GM18517 (cell line): Measurements from ENCODE around the gene MYLK4.
A peak's percentile ranks its signal among the peaks of the same experiment; 100 is the strongest.

Source experiments
- ATAC-seq: cut with Tn5 transposase; IDR thresholded peaks from one replicate; pipeline ENCODE4 v1.9.1; 2021; ENCODE audit warnings: mild to moderate bottlenecking, moderate library complexity; ENCODE audit not compliant: unreplicated experiment

The MYLK4 gene

DNA sequence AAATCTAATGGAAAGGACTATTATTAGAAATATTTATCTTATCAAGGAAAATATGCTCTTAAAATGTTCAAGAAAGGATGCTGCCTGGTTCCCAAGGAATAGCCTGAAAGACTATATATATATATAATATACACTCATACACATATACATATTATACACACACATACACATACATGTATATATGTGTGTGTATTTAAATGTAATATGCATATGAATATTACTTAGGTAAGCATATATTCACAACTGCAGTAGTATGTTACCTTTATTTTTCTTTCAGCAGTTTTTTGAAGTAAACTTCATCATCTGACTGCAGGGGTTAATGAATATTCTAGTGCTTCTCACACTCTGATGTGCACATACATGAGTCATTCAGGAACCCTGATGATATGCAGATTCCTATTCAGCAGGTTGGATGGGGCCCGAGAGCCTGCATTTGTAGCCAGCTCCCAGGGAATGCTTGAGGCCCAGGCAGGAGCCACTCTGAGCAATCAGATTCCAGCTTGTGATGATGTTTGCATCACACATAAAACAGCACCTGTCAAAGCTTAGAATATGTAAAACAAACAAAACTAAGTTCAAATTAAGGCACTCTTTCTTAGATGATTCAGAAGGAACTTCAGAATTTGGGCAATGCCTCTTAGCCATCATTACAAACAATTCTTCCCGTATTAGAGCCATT, 16.1 kb downstream of the MYLK4 start:
- ATAC-seq: no peak

DNA sequence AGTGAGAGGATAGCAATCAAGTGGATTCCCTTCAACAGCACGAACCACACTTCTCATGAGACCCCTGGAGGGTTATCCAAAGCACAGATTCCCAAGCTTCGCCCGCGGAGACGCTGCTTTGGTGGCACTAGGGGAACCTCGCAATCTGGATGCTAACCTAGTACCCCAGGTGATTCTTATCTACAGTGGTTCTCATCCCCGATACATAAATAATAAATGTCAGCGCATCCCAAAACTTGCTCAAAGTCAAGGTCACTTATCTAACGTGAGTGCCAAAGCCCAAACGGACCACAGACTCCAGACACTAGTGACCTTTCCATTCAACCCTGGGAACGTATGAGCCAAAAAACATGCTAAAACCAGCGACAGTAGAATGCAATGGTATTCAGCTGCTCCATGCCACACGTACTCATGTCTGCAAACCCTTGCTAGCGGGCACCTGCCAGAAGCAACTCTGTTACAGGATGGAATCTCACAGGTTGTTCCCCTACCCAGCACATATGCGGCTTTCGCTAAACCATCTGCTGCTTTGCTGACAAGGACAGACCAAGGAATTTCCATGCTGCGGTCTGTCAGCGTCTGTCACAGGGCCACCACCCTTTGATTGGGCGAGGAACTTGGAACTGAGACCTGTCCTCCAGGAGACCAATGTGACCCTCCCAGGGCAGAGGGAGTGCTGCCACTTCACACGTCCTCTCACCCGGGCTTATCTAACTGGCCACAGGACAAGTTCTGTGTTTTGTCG, 16.8 kb downstream of the MYLK4 start:
- no peak for ATAC-seq

DNA sequence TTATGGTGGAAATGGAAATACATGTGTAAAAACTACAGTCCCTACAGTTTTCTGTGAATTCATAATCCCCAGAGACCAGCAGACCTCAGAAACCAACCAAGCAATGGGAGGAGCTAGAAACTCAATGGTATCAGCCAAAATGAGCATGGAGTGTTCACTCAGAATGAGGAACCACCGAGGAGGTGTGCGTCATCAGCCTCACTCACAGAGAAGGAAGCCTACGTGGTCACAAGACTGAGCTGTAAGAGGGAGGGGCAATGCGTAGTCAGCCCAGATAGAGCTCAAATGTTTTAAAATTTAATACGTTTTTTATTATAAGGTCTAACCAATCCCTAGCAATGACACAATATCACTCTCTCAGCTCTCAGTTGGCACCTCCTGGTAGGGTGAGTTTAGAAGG, 17.4 kb downstream of the MYLK4 start:
- ATAC-seq: peak; percentile 86

DNA sequence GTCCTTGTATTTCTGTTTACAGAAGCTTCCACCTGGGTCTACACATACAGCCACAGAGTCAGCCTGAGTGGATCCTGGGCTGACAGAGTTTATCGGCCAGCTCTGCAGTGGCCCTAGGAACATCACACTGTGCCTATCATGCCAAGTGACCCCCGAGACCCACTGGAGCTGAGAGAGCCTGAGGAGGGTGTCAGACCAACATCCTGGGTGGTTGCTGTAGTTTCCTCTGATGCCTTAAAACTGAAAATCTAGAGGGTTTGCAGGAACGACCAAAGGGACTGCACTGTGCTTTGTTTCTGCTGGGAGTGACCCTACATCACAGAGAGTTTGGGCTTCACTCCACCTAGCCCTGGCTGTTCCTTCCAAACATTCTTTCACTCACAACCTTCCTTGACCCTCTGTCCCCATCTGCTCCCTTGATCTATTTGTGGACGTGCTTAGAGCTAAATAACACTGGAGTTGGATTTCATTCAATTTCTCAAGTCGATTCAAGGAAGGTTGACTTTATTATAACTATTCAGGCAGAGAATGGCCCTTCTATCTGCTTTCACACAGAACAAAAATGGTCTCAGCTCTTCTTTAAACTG, 18.1 kb downstream of the MYLK4 start:
- no peak for ATAC-seq

DNA sequence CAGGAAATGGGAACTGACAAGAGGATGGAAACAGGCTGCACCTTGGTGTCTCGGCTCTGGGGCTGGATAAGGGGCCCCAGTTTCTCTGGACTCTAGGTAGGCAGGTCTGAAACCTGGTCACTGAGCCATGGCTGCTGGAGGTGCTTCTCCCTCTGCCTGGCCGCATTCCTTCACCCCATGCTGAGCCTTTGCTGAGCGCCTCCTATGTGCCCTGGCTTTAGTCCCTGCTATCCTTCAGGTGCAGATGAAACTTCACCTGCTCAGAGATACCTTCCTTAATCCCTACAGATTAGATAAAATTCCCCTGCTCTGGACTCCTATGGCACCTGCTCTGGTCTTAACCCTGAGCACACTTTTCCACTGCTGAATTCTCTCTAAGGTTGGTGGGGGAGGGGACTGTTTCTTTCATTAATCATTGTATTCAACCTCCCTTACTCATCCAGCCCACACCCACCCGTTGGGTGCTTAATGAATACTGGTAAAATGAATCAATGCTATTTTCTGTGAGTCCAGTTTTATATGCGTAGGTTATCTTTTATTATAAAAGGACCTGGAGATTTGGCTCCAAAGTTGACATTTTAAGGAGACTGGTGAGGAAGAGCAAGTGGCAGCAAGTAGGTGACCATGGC, 19.3 kb downstream of the MYLK4 start:
- ATAC-seq: no peak

DNA sequence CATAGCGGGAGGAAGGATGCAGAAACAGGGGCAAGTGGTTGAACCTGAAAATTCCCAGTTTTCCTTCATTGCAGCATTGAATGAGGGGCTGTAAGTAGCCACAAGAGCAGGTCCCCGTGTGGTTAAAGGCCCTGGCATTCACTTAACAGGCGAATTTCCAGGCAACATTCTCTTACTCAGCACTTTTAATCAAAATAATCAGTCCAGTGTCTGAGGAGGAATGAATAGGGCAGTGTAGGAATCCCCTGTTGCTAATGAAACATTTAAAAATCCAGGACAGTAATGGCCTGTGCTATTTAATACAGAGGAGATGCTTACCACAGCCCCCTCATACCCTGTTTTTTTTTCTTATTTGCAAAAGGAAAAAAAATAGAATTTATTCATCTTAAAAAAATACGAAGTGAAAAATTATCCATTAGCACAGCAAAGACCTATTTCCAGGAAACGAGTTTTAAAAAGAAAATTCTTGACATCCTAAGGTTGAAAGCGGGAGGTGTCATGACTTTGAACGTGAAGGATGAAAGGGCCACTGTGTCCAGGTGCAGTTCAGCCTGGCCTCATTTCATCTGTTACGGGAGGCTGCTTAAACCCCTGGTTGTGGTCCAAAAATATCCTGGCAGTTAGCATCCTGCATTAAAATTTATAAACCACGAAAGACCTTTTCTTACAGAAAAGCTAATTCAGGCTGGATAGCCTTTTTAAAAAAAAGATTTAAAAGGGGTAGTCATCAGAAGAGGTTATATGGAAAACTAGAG, 20.2 kb downstream of the MYLK4 start:
- no peak for ATAC-seq

DNA sequence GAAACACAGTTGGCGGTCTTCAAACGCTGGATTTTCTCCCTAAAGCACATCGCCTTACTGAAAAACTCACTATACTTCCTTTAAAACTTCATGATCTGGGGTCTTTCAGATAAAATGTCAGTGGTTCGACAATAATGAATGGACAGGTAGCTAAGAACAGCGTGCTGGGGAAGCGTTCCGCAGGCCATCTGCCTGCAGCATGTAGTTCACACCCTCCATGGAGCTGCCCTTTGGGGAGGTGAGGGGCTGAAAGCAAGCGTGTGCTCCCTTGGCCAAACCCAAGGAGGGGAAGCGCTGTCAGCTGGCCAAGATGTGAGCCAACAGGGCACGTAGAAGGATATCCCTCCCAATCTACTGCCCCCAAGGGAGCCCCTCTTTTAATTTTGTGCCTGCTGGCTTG, 20.8 kb downstream of the MYLK4 start:
- ATAC-seq: no peak

DNA sequence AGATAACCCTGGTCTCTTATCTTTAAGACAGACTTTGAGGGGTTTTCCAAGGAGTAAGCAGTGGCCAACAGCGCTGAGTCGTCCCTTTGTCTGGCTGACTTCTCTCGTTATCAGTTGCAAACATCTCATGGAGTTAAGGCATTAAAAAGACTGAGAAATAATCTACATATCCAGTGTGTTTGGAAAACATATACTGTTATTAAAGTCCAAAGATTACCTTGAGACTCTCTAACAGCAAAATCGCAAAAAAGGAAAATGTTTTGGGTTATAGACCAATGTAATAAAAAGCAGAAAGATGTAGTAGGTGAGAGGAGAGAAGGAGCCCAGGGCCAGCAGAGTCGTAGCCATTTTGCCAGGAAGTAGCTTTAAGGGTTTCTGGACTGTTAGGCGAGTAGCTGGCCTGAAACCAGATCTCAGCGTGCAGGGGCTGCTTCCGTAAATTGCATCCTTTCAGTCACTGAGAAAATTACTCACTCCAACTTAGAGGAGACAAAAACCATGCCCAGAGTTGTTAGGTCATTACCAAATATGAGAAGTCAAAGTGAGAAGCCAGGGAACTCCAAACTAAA, 24.6 kb downstream of the MYLK4 start:
- ATAC-seq: no peak

DNA sequence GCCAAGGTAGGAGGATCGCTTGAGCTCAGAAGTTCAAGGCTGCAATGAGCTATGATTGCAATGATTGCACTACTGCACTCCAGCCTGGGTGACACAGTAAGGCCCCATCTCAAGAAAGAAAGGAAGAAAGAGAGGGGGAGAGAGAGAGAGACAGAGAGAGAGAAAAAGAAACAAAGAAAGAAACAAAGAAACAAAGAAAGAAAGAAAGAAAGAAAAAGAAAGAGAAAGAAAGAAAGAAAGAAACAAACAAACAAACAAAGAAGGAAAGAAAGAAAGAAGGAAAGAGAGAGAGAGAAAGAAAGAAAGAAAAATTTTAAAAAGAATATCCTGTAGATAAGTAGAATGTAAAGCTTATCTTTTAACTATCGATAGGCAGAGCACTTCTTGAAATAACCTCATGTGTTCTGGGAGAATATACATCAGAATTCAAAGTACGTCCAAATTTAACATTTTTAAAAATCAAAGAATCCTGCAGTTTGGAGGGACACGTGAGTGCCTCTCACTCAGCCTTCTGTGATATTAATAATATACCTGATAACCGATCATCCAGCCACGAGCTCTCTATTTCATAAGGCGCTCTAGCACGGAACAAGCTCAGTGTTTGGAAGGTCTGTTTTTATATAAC, 25.2 kb downstream of the MYLK4 start:
- no peak for ATAC-seq

DNA sequence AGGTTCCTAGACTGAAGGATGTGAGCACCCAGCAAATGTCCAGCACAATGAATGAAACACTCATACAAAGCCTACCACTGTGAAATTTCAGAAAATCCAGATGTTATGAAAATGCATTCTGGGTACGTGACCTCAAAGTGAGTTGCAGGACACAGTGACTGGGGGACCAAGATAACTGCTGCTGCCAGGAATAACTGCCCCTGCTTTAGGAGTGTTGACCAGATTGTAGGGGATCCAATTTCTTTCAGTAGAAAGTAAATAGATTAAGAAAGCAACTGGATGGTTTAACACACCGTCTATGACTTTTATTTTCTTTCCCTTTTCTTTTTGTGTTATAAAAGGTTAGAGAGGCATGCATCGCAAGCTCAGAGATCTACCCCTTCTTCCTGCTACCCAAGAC, 29.5 kb downstream of the MYLK4 start:
- no peak for ATAC-seq

DNA sequence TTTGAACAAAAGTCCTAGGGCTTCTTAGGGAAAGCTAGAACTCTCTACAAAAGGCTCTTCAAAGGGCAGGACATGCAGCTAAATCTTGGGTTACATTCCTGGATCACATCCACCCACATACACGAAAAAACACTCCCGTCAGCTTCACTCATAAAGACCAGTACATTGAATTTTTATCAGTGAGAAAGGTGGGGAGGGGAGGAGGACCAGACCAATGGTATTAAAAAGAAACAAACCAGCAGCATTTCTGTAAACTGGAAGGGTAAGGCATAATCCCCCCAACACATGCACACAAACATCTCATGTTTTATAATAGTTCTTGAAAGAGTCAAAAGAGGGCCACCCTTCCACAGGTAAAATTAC, 31.6 kb downstream of the MYLK4 start:
- ATAC-seq: no peak

DNA sequence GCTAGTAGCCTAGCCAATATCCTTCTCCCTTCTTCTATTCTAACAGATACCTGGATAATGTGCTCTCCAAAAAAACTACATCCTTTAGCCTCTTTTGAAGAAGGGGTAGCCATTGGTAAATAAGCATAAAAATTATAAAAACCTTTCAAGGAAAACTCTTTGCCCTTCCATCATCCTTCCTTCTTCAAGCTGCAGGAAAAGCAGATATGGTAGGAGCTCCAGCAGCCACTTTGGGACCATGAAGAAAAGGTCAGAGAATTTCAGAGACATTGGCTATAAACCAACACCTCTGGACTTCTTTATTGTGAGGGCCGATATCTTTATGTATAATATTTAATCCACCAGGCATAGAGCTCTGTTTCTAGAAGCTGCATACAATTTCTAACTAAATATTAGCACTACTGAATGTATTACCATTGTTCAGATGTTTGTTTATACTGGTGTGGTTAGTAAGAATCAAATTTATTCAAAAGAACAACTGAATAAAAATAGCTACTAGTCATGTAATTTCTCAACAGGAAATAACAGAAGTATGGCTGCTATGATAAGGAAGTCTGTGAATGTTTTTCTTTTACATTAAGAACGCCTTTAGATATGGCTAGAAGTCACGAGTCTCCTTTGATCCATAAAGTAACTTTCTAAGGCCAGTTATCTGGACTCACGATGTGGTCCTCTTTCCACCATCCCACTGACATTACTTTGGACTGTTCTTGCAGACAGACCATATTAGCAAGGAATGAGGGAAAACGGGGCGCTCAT, 32.2 kb downstream of the MYLK4 start:
- no peak for ATAC-seq

DNA sequence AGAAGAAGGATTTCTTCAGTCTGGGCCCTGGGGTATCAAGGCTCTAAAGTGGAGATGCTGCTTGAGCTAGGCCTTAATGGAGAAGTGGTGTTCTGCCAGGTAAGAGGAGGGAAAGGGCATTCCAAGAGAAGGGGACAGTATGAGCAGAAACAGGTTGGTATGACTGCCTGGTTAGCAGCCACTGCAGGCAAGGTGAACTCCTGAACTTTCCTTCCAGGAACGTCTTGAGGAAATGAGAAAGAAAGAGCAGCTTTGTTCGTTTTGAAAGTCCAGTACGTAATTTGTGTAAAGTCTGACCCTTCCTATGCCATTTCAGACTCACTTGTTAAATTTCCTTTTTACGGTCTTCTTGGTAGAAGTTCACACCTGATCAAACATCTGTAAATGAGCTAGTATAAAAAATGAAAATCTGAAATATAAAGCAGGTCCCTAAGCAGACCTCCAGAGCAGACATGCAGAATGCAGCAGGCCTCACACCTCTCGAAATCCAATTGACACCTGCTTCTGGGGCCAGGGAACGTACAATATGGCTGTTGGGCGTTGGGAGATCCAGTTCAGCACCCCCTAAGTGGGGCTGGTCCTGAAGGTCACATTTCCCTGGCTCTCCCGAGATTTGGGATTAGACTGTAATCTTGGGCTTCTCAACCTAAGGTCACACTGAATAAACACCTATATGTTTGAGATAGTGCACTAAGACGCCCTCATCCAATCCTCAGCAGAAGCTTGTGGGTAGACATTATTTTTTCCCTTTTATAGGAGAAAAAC, 33.6 kb downstream of the MYLK4 start:
- no peak for ATAC-seq

DNA sequence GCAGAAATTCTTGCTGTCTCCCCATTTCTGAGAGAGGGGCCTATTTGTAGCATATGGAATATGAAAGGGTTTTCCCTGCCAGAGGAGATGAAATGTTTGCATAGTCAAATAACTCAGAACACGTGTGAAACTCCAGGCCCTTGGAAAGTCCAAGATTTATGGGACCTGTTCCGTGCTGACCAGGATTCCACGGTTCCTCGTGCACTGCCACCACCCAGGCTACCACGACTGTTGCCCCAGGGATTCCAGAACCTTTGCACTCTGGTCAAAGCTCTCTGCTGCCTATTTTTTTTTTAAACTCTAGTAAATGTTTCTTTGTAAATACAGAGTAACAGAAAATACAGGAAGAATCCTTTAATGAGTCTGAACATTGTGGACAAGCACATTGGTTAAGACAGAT, 35.0 kb downstream of the MYLK4 start:
- ATAC-seq: no peak

DNA sequence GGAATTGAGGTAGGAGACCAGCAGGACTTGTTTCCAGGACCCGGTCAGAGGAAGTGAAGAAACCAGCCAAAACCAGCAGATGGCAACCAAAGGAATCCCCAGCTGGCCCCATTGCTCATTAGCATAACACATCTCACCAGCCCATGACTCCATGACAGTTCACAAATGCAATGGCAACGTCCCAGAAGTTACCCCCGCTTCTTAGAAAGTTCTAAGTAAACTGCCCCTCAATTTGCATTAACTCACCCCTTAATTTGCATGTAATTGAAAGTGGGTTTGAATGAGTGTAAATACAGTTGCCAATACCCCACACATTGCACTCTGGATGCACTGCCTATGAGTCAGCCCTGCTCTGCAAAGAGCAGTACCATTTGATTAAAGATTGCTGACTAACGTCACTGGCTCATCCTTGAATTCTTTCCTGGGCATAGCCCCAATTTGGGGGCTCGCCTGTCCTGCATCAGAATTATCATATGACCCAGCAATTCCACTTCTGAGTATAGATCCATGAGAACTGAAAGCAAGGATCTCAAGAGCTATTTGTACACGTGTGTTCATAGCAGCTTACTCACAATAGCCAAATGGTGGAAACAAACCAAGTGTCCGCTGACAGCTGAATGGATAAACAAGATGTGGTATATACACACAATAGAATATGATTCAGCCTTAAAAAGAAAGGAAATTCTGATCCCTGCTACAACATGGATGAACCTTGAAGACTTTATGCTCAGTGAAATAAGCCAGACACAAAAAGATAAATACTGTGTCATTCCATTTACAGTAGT, 36.4 kb downstream of the MYLK4 start:
- ATAC-seq: no peak

DNA sequence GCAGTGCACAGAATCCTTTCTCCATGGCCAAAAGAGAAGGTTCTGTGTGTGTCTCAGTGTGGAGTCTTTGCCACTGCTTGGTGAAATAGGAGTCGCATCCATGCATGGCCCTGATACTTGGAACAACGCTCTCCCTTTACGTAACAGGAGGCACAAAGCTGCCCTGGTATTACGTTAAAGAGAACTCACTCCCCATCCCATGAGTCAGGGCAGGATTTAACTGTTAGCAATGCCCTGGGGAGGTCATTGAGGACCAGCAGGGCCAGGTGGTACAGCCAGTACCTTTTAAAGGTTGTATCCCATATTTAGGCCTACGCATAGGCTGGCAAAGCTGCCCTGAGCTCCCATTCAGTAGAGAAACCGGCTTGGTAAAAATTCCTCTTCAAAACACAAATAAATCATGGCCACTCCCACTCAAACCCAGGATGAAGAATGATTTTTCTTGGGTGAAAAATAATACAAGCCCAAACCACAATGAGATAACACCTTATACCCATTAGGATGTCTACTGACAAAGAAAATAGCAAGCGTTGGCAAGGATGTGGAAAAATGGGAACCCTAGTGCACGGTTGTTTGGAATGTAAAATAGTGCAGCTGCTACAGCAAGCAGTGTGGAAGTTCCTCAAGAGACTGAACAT, 37.1 kb downstream of the MYLK4 start:
- no peak for ATAC-seq

DNA sequence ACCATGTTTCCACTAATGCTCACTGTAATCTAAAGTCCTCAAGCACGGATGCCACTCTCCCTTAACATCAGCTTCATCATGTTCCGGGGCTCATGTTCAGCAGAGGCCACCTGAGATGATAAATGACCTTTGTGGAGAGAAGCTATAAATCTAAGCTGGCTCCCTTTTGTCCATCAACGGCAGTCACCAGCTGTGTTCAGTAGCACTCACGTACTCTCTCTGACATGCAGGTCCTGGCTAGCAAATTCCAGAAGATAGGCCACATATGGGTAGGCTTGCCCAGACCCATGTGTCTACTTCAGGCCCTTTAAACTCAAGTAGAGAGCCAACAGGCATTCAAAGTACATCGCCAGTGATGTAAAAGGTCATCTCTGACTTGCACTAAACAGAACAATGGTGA, 38.6 kb downstream of the MYLK4 start:
- ATAC-seq: no peak

DNA sequence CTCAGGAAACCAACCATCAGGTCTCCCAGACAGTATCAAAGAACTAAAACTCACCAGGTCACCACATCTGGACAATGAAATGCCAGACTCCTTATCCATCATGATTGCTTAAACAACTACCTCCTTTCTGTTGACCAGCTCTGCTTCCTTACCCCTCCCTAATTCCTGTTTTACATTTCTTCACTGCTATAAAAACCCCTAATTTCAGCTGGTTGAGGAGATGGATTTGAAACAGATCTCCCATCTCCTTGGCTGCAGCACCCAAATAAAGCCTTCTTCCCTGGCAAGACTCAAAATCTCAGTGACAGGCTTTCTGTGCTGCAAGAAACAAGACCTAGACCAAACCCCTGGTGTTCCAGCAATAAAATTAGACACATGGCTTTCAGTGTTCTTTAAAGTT, 40.3 kb downstream of the MYLK4 start:
- ATAC-seq: no peak
